GM19397 (cell line): Measurements from ENCODE around the gene CSTPP1.
"Not testable (repeated sequence)": the region's sequence is repeated elsewhere in the genome, so short reads cannot be mapped to it uniquely, and the experiment has no call there.

Experiments used
- ATAC-seq: cut with Tn5 transposase; IDR thresholded peaks from one replicate; pipeline ENCODE4 v1.9.1; 2021; ENCODE audit warnings: mild to moderate bottlenecking, moderate library complexity; ENCODE audit not compliant: unreplicated experiment

Gene CSTPP1

DNA sequence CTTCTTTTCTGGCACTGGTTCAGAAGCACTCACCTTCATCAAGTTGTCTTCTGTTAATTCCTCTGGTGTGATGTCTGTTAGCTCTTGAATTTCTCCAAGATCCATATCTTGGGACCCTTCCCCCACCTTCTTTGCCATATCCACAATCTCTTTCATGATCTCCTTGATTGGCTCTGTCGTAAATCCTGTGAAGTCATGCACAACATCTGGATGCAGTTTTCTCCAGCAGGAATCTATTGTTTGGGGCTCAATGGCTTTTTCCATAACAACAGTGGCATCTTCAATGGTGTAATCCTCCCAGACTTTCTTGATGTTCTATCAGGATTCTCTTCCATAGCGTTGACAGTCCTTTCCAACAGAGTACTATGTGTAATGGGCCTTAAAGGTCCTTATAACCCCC is 96.9 kb downstream of the CSTPP1 start:
- no peak for ATAC-seq

DNA sequence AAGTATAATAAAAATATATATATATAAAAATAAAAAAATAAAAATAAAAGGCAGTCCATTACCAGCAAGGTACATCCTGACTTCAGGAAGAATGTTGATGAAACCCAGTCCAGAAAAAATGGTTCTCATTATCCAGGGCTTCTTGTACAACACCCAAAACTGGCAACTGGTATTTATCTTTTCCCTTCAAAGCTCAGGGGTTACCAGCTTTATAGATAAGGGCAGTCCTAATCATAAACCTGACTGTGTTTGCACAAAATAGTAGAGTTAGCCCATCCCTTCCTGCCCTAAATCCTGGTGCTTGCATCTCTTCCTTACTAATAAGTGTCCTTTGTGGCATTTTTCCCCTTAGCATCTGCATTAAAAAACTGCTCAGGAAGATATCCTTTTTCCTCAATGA is 97.5 kb downstream of the CSTPP1 start:
- no peak for ATAC-seq

- ATAC-seq = no peak
These were observed 98.5 kb downstream of the CSTPP1 start for GRCh38 chr11:47035108-47035507.

DNA sequence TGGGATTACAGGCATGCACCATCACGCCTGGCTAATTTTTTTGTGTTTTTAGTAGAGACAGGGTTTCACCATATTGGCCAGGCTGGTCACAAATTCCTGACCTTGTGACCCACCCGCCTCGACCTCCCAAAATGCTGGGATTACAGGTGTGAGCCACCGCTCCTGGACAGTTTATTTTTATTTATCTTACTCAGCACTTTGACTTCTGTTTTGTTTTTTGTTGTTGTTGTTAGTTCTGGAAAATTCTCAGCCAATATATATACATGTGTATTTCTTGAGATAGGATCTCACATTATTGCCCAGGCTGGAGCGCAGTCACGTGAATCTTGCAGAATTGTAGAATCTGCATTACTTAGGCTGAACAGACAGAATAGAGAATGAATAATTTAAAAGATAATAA is 107.6 kb downstream of the CSTPP1 start:
- ATAC-seq = no peak

GRCh38 chr11:47047972-47048371 is 111.4 kb downstream of the CSTPP1 start:
- no peak for ATAC-seq

DNA sequence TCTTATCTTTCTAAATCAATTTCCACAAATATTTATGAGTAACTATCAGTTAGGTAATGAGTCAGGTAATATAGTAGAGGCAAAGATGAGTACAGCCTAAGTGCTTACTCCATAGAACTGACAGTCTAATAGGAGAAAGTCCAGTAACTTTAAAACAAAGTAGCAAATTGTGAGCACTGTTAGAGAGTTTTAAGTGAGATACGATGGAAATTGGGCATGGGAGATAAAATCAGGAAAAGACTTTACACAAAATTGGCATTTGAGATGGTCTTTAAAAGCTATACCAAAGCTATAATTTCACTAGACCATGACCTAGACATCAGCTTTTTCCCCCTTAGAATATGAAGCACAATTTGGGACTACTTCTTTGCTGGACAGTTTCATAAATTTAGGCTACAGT is 113.7 kb downstream of the CSTPP1 start:
- no peak for ATAC-seq

DNA sequence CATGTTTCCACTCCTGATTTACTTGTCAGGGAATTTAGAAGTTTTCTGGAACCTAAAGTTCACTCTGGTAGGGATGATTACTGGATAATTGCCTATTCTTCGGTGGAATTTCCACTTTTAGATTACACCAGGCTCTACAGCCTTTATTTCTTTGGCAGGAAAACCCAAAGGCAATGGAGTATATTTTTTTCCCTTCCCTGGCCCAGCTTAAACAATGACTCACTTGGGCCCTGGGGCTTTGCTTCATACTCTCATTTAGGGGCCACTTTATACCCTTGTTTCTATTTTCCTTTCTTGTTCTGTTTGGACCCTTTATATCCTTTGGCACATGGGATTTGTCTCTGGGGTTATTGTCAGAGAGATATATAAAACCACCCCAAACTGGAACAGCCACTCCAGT is 114.7 kb downstream of the CSTPP1 start:
- no peak for ATAC-seq

- ATAC-seq = no peak
These were observed 115.6 kb downstream of the CSTPP1 start for GRCh38 chr11:47052165-47052564.

GRCh38 chr11:47052576-47052975 is 116.0 kb downstream of the CSTPP1 start:
- no peak for ATAC-seq

- no peak for ATAC-seq
These were observed 119.0 kb downstream of the CSTPP1 start for GRCh38 chr11:47055534-47055933.

GRCh38 chr11:47056261-47056915 is 119.8 kb downstream of the CSTPP1 start:
- no peak for ATAC-seq

- ATAC-seq = no peak
These were observed 120.8 kb downstream of the CSTPP1 start for GRCh38 chr11:47057365-47057764.

GRCh38 chr11:47060807-47061206 is 124.2 kb downstream of the CSTPP1 start:
- ATAC-seq = no peak

- ATAC-seq = no peak
These were observed 125.0 kb downstream of the CSTPP1 start for GRCh38 chr11:47061429-47062178.

DNA sequence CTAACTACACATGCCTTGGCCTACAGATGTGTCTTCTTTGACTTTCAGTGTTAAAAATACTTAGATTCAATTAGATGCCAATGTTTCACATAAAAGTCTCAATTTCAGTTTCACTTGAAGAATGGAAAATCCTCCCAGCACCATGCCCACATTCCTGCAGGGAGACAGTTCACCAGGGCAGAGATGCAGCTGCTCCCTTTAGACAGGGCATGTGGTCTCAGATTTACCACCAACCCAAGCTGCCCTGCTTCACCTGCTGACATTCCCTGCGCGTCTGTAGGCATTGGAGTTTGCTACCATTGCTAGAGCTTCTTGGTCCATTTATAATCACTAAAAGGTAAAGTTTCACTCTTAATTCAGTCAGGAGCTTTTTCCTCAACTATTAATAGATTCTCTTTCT is 126.2 kb downstream of the CSTPP1 start:
- no peak for ATAC-seq

DNA sequence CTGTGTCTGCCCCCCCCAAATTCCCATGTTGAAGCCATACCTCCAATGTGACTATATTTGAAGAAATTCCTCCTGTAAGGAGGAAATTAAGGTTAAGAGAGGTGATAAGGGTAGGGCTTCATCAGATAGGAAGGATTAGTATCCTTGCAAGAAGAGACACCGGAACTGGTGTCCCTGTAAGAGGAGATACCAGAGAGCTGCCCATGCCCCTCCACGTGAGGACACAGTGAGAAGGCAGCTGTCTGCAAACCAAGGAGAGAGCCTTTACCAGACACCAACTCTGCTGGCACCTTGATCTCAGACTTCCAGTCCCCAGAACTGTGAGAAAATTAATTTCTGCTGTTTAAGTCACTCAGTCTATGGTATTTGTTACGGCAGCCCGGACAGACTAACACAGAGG is 130.8 kb downstream of the CSTPP1 start:
- ATAC-seq = no peak

GRCh38 chr11:47070769-47071168 is 134.2 kb downstream of the CSTPP1 start:
- no peak for ATAC-seq

GRCh38 chr11:47071341-47071740 is 134.8 kb downstream of the CSTPP1 start:
- no peak for ATAC-seq

DNA sequence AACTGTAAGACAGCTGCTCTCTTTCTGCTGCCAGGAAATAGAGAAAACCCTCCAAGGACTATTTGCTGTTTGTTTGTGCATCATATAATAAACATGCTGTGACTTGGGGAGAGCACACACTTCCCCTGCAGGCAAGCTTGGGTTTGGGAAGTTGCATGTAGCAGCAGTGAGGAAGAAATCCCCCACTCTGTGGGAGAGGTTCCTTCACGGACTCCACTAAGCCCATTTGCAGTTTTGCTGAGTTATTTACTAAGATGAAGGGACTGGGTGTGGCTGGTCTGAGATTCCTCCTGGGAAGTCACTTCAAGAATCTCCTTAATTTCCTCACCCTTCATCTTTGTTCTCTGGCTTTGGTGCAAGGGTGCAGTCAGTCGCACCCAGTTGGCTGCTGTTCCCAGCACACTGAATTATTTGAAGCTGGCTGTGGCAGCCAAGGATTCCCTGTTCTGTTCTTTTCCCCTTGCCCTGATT is 135.3 kb downstream of the CSTPP1 start:
- ATAC-seq = no peak

GRCh38 chr11:47078751-47079521 is 142.4 kb downstream of the CSTPP1 start:
- no peak for ATAC-seq

DNA sequence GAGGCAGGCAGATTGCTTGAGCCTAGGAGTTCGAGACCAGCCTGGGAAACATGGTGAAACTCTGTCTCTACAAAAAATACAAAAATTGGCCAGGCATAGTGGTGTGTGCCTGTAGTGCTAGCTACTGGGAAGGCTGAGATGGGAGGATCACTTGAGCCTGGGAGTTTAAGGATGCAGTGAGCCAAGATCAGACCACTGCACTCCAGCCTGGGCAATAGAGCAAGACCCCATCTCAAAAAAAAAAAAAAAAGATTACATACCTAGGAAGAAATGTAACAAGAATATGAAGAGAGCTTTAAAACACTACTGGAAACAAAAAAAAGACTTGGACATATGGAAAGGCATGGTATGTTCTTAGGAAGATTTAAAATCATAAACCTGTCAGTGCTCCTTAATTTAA is 144.2 kb downstream of the CSTPP1 start:
- ATAC-seq = not testable (repeated sequence)

DNA sequence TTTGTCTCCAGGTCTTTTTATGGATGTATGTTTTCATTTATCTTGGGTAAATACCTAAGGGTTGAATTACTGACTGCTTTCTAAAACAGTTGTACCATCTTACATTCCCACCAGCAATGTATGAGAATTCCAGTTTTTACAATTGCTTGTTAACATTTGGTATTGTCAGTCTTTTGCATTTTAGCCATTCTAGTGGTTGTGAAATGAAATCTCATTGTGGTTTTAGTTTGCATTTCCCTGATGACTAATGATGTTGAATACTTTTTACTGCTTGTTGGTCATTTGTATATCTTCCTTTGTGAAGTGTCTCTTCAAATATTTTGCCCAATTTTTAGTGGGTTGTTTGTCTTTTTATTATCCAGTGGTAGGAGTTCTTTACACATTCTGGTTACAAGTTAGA is 147.4 kb downstream of the CSTPP1 start:
- no peak for ATAC-seq
